Ovary (tissue), 3 donors: Measurements from ENCODE around the gene RHBDD2.

ENCODE experiments used
- EP300 ChIP-seq: sonication (generic); formaldehyde crosslinking; IDR thresholded peaks from one replicate; pipeline ENCODE4 v1.6.1; 2017; ENCODE audit warnings: antibody characterized with exemption
- POLR2A ChIP-seq: fragments of 450-650 bp; IDR thresholded peaks from one replicate; pipeline ENCODE4 v1.6.1; 2017; ENCODE audit warnings: antibody characterized with exemption, mild to moderate bottlenecking, moderate library complexity
- TF ChIP-seq, protein P1 (sequence below), 3 donors: fragments of 450-650 bp in 2 of 3; fragments of 200-600 bp in 1 of 3; IDR thresholded peaks; one replicate each; pipeline versions ENCODE4 v1.5.1 to v1.8.0; 2016 to 2022; ENCODE audit warnings: antibody characterized with exemption in 3 of 3, mild to moderate bottlenecking in 1 of 3
- donor health status: DM: no; HTN: no; CAD: no.

DNA sequence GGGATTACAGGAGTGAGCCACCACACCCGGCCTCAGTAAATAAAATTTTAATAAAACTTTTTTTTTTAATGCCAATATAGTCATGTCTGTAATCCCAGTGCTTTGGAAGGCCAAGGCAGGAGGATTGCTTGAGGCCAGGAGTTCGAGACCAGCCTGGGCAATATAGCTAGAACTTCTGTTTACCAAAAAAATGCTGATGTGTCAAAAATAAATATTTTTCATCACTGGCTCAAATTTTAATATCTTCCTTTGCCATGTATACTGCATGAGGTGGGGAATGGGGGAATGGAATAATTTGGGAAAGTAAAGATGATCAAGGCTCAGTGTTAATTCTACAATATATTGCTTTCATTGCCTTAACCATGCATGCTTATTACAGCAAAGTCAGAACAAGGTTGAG, 10.7 kb upstream of the RHBDD2 start:
- TF ChIP-seq, protein P1, sequence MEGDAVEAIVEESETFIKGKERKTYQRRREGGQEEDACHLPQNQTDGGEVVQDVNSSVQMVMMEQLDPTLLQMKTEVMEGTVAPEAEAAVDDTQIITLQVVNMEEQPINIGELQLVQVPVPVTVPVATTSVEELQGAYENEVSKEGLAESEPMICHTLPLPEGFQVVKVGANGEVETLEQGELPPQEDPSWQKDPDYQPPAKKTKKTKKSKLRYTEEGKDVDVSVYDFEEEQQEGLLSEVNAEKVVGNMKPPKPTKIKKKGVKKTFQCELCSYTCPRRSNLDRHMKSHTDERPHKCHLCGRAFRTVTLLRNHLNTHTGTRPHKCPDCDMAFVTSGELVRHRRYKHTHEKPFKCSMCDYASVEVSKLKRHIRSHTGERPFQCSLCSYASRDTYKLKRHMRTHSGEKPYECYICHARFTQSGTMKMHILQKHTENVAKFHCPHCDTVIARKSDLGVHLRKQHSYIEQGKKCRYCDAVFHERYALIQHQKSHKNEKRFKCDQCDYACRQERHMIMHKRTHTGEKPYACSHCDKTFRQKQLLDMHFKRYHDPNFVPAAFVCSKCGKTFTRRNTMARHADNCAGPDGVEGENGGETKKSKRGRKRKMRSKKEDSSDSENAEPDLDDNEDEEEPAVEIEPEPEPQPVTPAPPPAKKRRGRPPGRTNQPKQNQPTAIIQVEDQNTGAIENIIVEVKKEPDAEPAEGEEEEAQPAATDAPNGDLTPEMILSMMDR (IDR thresholded peaks at IDR 0.05), result no peak
- TF ChIP-seq EP300 (no peak), POLR2A (no peak)
